HG03108 (cell line): ENCODE results near the gene COQ9.
A peak's percentile ranks its signal among the peaks of the same experiment; 100 is the strongest.
"Not testable (repeated sequence)": the region's sequence is repeated elsewhere in the genome, so short reads cannot be mapped to it uniquely, and the experiment has no call there.

Source experiments
- ATAC-seq: cut with Tn5 transposase; IDR thresholded peaks from one replicate; pipeline ENCODE4 v1.9.1; 2021; ENCODE audit warnings: moderate library complexity; ENCODE audit not compliant: unreplicated experiment

Gene COQ9

GRCh38 chr16:57426356-57426755, 20.9 kb upstream of the COQ9 start:
- ATAC-seq = no peak

- no peak for ATAC-seq
These were observed 20.0 kb upstream of the COQ9 start for GRCh38 chr16:57427307-57427706.

GRCh38 chr16:57427824-57428223, 19.5 kb upstream of the COQ9 start:
- ATAC-seq = no peak

- ATAC-seq = no peak
These were observed 16.3 kb upstream of the COQ9 start for GRCh38 chr16:57430955-57431354.

- no peak for ATAC-seq
These were observed 14.8 kb upstream of the COQ9 start for GRCh38 chr16:57432505-57432904.

- no peak for ATAC-seq
These were observed 14.3 kb upstream of the COQ9 start for GRCh38 chr16:57432989-57433388.

GRCh38 chr16:57434003-57434402, 13.3 kb upstream of the COQ9 start:
- ATAC-seq = no peak

GRCh38 chr16:57435838-57436237, 11.4 kb upstream of the COQ9 start:
- ATAC-seq = no peak

- not testable (repeated sequence) for ATAC-seq
These were observed 7.3 kb upstream of the COQ9 start for GRCh38 chr16:57439947-57440346.

- not testable (repeated sequence) for ATAC-seq
These were observed 6.7 kb upstream of the COQ9 start for GRCh38 chr16:57440551-57440950.

- no peak for ATAC-seq
These were observed 2.6 kb upstream of the COQ9 start for GRCh38 chr16:57444711-57445110.

GRCh38 chr16:57445510-57445909, 1.8 kb upstream of the COQ9 start:
- ATAC-seq = no peak

GRCh38 chr16:57446531-57447185, 621 bp upstream of the COQ9 start:
- ATAC-seq = peak; percentile 21

GRCh38 chr16:57452021-57452420, 4.7 kb downstream of the COQ9 start:
- ATAC-seq = no peak

- peak; percentile 94 for ATAC-seq
These were observed 15.1 kb downstream of the COQ9 start, which contains the start of gene POLR2C for GRCh38 chr16:57462209-57462977. Gene POLR2C, plus strand, starts transcription at chr16:57462679. Its CDS starts 46 bp downstream, at chr16:57462725.

GRCh38 chr16:57462978-57463362, 15.7 kb downstream of the COQ9 start:
- ATAC-seq = no peak

- ATAC-seq = no peak
These were observed 17.2 kb downstream of the COQ9 start for GRCh38 chr16:57464523-57464922.

- no peak for ATAC-seq
These were observed 21.1 kb downstream of the COQ9 start for GRCh38 chr16:57468346-57468745.

GRCh38 chr16:57469046-57469445, 21.8 kb downstream of the COQ9 start:
- no peak for ATAC-seq

- no peak for ATAC-seq
These were observed 22.7 kb downstream of the COQ9 start for GRCh38 chr16:57469917-57470470.

- ATAC-seq = no peak
These were observed 23.4 kb downstream of the COQ9 start for GRCh38 chr16:57470711-57471110.

- ATAC-seq = no peak
These were observed 23.9 kb downstream of the COQ9 start for GRCh38 chr16:57471209-57471608.
